Measurements from ENCODE around the gene RAB6A. TPM values are rescaled to one million over a fixed set of nuclear protein-coding genes. Genes with fewer than 3 reads are reported as not detected.

The RAB6A gene
- total RNA-seq, 1 experiment from 2014 or later = 227 TPM

DNA sequence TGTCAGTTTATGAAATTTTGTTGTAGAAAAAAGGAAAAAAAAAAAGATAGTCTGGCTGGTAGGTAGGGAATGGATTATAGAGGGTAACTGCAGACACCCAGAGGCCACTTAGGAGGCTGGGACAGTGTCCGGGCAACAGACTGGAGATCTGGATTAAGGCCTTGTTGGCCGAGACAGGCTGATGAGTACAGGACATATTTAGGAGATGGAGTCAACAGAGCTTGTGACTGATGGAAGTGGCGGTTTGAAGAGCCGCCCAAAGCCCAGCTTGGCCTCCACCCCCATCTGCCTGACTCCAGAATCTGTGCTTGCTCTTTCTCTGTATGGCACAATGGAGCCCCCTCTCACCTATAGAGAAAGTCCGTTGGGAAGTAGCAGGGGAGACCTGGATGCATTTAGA lies 106.9 kb downstream of the RAB6A start:
- POLR2A ChIA-PET = no interaction called here

DNA sequence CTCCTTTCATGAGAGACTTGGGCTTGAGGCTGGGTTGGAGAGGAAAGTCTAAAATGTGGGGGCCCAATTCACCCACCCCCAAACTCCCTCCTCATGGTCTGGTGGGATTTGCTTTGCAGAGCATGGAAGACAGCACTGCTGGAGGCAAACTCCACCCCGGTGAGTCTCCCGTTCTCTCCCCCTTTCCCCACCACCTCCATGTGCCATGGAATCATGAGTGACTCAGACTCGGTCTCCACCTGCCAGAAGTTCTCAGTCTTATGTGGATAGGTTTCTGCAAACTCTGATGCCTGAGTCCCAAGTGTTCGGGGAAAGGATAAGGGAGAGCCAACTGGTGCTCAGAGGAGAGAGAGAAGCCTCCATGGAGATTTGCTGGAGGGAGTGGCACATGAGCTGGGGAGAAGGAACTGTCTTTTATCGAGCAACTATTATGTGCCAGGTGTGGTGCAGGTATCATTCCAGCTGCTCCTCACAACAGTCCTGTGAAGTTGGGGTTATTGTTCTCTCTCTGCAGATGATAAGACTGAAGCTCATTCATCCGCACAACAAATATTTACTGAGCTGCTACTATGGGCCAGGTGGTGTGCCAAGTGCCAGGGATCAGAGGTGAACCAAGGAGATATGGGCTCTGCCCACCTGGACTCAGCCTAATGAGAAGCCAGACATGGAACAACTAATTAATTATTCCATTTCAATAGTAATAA lies 107.9 kb downstream of the RAB6A start:
- H3K27me3 ChIP-seq (replicated peaks; ENCODE audit: control insufficient read depth, insufficient read depth, low read length) = no peaks in the 10 kb centered on the region
- no peak overlapping the region for H3K27ac Mint-ChIP-seq (ENCODE audit: unreplicated experiment)
- H3K36me3 ChIP-seq (ENCODE audit: control insufficient read depth, insufficient read depth, low read length) = no peaks in the 10 kb centered on the region
- no peak for DNase-seq
- TF ChIP-seq, protein P1, sequence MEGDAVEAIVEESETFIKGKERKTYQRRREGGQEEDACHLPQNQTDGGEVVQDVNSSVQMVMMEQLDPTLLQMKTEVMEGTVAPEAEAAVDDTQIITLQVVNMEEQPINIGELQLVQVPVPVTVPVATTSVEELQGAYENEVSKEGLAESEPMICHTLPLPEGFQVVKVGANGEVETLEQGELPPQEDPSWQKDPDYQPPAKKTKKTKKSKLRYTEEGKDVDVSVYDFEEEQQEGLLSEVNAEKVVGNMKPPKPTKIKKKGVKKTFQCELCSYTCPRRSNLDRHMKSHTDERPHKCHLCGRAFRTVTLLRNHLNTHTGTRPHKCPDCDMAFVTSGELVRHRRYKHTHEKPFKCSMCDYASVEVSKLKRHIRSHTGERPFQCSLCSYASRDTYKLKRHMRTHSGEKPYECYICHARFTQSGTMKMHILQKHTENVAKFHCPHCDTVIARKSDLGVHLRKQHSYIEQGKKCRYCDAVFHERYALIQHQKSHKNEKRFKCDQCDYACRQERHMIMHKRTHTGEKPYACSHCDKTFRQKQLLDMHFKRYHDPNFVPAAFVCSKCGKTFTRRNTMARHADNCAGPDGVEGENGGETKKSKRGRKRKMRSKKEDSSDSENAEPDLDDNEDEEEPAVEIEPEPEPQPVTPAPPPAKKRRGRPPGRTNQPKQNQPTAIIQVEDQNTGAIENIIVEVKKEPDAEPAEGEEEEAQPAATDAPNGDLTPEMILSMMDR (IDR thresholded peaks at IDR 0.05; ENCODE audit: insufficient read depth in 1 of 2, low read depth in 1 of 2, low read length in 1 of 2, severe bottlenecking in 1 of 2, unreplicated experiment in 1 of 2) = no peak
- no peaks in the 10 kb centered on the region for H3K9me3 Mint-ChIP-seq (ENCODE audit: unreplicated experiment)
- H3K4me3 Mint-ChIP-seq (ENCODE audit: unreplicated experiment) = no peak overlapping the region
- POLR2A ChIA-PET = no interaction called here
- no peaks in the 10 kb centered on the region for H3K27me3 Mint-ChIP-seq (ENCODE audit: insufficient read depth, unreplicated experiment)
- H3K9me3 ChIP-seq = no peaks in the 10 kb centered on the region
- CTCF ChIA-PET = no interaction called here
- H3K4me3 ChIP-seq (ENCODE audit: low read depth, low read length) = no peak overlapping the region
- H3K36me3 Mint-ChIP-seq (ENCODE audit: insufficient read depth, unreplicated experiment) = peaks cover under 1% of the 10 kb centered on the region
- peaks cover 10% of the 10 kb centered on the region for H3K4me1 Mint-ChIP-seq (ENCODE audit: low read depth, unreplicated experiment)
- peaks cover 16% of the 10 kb centered on the region; the same call in 1 of the 2 replicates for H3K4me1 ChIP-seq
- BruUV-seq (replicated peaks) = no TSS peak
- intact Hi-C loops (cut with micrococcal nuclease; ENCODE audit: unreplicated experiment) = no loop called here

More for the DNA sequence above, 106.9 kb downstream of the RAB6A start:
- H3K27me3 Mint-ChIP-seq (ENCODE audit: insufficient read depth, unreplicated experiment) = no peaks in the 10 kb centered on the region
- Histone ChIP-seq H3K4me1 (peaks cover 11% of the 10 kb centered on the region; the same call in 1 of the 2 replicates), H3K9me3 (no peaks in the 10 kb centered on the region), H3K4me3 (ENCODE audit: low read depth, low read length) (no peak overlapping the region), H3K36me3 (ENCODE audit: control insufficient read depth, insufficient read depth, low read length) (no peaks in the 10 kb centered on the region), H3K27me3 (replicated peaks; ENCODE audit: control insufficient read depth, insufficient read depth, low read length) (no peaks in the 10 kb centered on the region)
- TF ChIP-seq, protein P1 (IDR thresholded peaks at IDR 0.05; ENCODE audit: insufficient read depth in 1 of 2, low read depth in 1 of 2, low read length in 1 of 2, severe bottlenecking in 1 of 2, unreplicated experiment in 1 of 2) = no peak
- BruUV-seq (replicated peaks) = no TSS peak
- H3K4me3 Mint-ChIP-seq (ENCODE audit: unreplicated experiment) = no peak overlapping the region
- CTCF ChIA-PET = interaction anchor here (1.6 kb wide), 1 partner anchor 28 kb away, joined by 12 read pairs; no protein-coding TSS in a partner anchor
- H3K4me1 Mint-ChIP-seq (ENCODE audit: low read depth, unreplicated experiment) = peaks cover 10% of the 10 kb centered on the region
- H3K27ac Mint-ChIP-seq (ENCODE audit: unreplicated experiment) = no peak overlapping the region
- intact Hi-C loops (cut with micrococcal nuclease; ENCODE audit: unreplicated experiment) = no loop called here
- no peak for DNase-seq
- no peaks in the 10 kb centered on the region for H3K9me3 Mint-ChIP-seq (ENCODE audit: unreplicated experiment)
- no peaks in the 10 kb centered on the region for H3K36me3 Mint-ChIP-seq (ENCODE audit: insufficient read depth, unreplicated experiment)

DNA sequence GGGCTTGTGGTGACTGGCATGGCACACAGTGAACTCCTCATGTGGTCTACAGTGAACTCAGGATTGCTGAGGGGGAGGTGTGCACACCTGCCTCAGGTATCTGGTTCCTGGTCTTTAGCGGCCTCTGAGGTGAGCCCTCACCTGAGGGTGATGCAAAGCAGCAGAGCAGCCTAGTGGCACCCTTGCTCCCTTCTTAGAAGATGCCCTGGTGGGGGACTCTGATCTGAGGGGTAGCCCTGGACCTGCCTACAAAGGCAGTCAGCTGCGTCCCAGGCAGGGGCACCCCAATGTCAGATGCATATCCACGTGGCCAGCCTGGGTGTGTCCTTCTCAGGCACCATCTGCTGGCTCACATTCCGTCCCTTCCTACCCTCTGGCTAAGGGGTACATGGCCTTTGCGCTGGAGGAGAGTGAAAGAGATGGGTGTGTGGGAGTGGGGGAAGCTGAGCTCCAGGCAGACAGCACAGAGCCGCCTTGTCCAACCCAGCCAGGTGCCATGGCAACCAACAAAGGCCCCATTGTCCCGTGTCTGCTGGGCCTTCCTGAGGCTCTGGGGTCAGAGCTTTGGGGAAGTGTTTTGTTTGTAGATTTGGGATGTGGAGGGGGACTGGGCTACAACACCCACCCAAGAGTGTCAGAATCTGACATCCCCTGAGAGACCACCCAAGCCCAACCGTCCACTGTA lies 108.7 kb downstream of the RAB6A start:
- intact Hi-C loops (cut with micrococcal nuclease; ENCODE audit: unreplicated experiment) = no loop called here
- POLR2A ChIA-PET = no interaction called here
- Mint-ChIP-seq H3K4me3 (ENCODE audit: unreplicated experiment) (no peak overlapping the region), H3K27me3 (ENCODE audit: insufficient read depth, unreplicated experiment) (no peaks in the 10 kb centered on the region), H3K4me1 (ENCODE audit: low read depth, unreplicated experiment) (peaks cover 18% of the 10 kb centered on the region), H3K27ac (ENCODE audit: unreplicated experiment) (no peak overlapping the region), H3K9me3 (ENCODE audit: unreplicated experiment) (no peaks in the 10 kb centered on the region), H3K36me3 (ENCODE audit: insufficient read depth, unreplicated experiment) (peaks cover 8% of the 10 kb centered on the region)
- no peaks in the 10 kb centered on the region for H3K27me3 ChIP-seq (replicated peaks; ENCODE audit: control insufficient read depth, insufficient read depth, low read length)
- peak in 1 of 2 experiments; percentile 67 for DNase-seq
- H3K9me3 ChIP-seq = no peaks in the 10 kb centered on the region
- H3K4me3 ChIP-seq (ENCODE audit: low read depth, low read length) = no peak overlapping the region
- CTCF ChIA-PET = no interaction called here
- TF ChIP-seq, protein P1 (IDR thresholded peaks at IDR 0.05; ENCODE audit: insufficient read depth in 1 of 2, low read depth in 1 of 2, low read length in 1 of 2, severe bottlenecking in 1 of 2, unreplicated experiment in 1 of 2) = no peak
- BruUV-seq (replicated peaks) = no TSS peak
- H3K36me3 ChIP-seq (ENCODE audit: control insufficient read depth, insufficient read depth, low read length) = no peaks in the 10 kb centered on the region
- H3K4me1 ChIP-seq = peaks cover 21% of the 10 kb centered on the region; the same call in 1 of the 2 replicates
